Left lung (tissue), 10 donors: Measurements from ENCODE around the gene SLC27A5. TPM values are rescaled to one million over a fixed set of nuclear protein-coding genes. Genes with fewer than 3 reads are reported as not detected.
A peak's percentile ranks its signal among the peaks of the same experiment; 100 is the strongest.

Experiments used
- ATAC-seq: fragments of 200-7000 bp; cut with Tn5 transposase; one replicate; pipeline ENCODE4 v1.9.1; 2020; ENCODE audit warnings: moderate library complexity
- DNase-seq, 4 donors: peaks; one replicate each; pipeline ENCODE4 v3.0.0-alpha.2; 2013 to 2020
- H3K27ac ChIP-seq, 2 donors: fragments of 200-600 bp; sonication (generic) in 1 of 2; one replicate each; pipeline versions ENCODE4 v1.5.0 to v1.8.0; 2020 to 2021
- H3K27me3 ChIP-seq, 2 donors: fragments of 200-600 bp; sonication (generic) in 1 of 2; one replicate each; pipeline versions ENCODE4 v1.5.0 to v1.8.0; 2020 to 2021
- H3K36me3 ChIP-seq, 2 donors: fragments of 200-600 bp; sonication (generic) in 1 of 2; one replicate each; pipeline versions ENCODE4 v1.5.0 to v1.8.0; 2020 to 2021
- H3K4me1 ChIP-seq, 2 donors: fragments of 200-600 bp; one replicate each; pipeline ENCODE4 v1.8.0; 2021
- H3K4me3 ChIP-seq, 2 donors: fragments of 200-600 bp; sonication (generic) in 1 of 2; one replicate each; pipeline versions ENCODE4 v1.5.0 to v1.8.0; 2020 to 2021; ENCODE audit warnings: mild to moderate bottlenecking in 1 of 2
- H3K9me3 ChIP-seq, 2 donors: fragments of 200-600 bp; sonication (generic) in 1 of 2; one replicate each; pipeline versions ENCODE4 v1.5.0 to v1.8.0; 2020 to 2021
- intact Hi-C, 2 donors: fragments of 100-400 bp; cut with DNase I; formaldehyde crosslinking; loops; one replicate each; pipeline versions ENCODE4 v1.11.2 to v1.14.2; 2022
- polyA plus RNA-seq, 6 donors: library from polyadenylated mRNA; unstranded; fragments of 120-200 nt; gene quantifications; one replicate each; pipeline ENCODE4 v1.2.1, GENCODE V29; 2013; ENCODE audit not compliant: insufficient read length in 6 of 6
- total RNA-seq, 2 donors: library from RNA; stranded (reverse); fragmentation: NEBNext Ultra II Directional; extraction: Animal tissue kit (Norgen Biotek cat#: 25700); gene quantifications; one replicate each; pipeline ENCODE4 v1.2.1, GENCODE V29; 2021
- TF ChIP-seq, protein P1 (sequence below), 2 donors: fragments of 200-600 bp; sonication (generic) in 1 of 2; IDR thresholded peaks; one replicate each; pipeline versions ENCODE4 v1.5.0 to v1.8.0; 2021; ENCODE audit warnings: antibody characterized with exemption in 2 of 2
- donor health status: DM: no; HTN: yes; CAD: no.
- donor health status: DM: no; HTN: no; CAD: no.

SLC27A5 gene
- total and polyA plus RNA-seq, 8 donors: 6.2 to 11.8 (median 8.1) TPM

DNA sequence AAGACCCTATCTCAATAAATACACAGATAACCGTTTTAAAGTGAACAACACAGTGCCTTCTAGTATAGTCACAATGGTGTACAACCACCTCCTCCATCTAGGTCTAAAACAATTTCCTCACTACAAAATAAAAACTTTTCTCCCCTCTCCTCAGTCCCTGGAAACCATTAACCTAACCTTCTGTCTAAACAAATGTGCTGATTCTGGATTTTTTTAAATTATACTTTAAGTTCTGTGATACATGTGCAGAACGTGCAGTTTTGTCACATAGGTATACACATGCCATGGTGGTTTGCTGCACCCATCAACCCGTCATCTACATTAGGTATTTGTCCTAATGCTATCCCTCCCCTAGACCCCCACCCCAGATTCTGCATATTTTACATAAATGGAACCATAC lies 17.6 kb upstream of the SLC27A5 start:
- H3K27ac ChIP-seq: no peak overlapping the region
- no peaks in the 10 kb centered on the region for H3K4me1 ChIP-seq
- intact Hi-C loops: no loop called here
- H3K9me3 ChIP-seq: no peaks in the 10 kb centered on the region
- TF ChIP-seq, protein P1, sequence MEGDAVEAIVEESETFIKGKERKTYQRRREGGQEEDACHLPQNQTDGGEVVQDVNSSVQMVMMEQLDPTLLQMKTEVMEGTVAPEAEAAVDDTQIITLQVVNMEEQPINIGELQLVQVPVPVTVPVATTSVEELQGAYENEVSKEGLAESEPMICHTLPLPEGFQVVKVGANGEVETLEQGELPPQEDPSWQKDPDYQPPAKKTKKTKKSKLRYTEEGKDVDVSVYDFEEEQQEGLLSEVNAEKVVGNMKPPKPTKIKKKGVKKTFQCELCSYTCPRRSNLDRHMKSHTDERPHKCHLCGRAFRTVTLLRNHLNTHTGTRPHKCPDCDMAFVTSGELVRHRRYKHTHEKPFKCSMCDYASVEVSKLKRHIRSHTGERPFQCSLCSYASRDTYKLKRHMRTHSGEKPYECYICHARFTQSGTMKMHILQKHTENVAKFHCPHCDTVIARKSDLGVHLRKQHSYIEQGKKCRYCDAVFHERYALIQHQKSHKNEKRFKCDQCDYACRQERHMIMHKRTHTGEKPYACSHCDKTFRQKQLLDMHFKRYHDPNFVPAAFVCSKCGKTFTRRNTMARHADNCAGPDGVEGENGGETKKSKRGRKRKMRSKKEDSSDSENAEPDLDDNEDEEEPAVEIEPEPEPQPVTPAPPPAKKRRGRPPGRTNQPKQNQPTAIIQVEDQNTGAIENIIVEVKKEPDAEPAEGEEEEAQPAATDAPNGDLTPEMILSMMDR (IDR thresholded peaks at IDR 0.05): no peak
- peaks cover 0 to 10% of the 10 kb centered on the region in 2 donors for H3K27me3 ChIP-seq
- no peak overlapping the region for H3K4me3 ChIP-seq
- H3K36me3 ChIP-seq: no peaks in the 10 kb centered on the region
- ATAC-seq (no peak), DNase-seq (no peak)

DNA sequence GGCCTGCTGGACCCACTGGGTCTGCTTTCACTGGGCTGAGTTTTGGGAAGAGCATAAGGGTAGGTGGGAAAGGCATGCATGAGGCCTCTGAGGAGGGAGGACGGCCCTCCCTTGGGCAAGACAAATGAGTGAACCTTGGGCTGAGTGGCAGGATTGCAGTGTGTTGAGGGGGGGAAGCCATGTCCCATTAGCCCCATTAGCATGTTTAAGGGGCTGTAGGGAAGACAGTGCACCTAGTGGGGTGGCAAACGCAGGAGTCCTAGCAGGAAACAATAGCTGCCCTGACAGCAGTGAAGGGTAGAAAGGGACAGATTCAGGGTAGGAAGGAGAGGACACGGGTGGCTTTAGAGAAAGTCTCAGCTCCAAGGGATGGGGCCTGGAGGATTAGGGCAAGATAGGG lies 10.9 kb upstream of the SLC27A5 start:
- H3K27ac ChIP-seq: no peak overlapping the region
- intact Hi-C loops: no loop called here
- TF ChIP-seq, protein P1 (IDR thresholded peaks at IDR 0.05): no peak

DNA sequence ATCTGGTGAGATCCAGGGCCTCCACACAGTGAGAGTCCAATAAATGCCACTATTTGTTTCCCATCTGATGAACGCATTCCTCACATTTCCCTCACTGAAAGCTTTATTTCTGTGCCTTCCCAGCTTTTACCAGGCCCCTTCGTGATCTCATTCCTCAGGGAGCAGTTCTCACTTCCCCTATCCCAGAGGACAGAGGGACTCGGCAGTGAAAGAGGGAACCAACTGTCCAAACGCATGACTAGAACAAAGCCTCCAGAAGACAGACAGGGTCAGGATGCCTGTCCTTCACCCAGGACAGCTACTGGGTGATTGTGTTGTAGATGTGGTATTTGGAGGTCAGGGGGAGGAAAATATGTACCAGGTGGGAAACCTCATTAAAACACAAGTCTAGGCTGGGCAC lies 9.9 kb upstream of the SLC27A5 start:
- H3K4me3 ChIP-seq: no peak overlapping the region
- DNase-seq: no peak
- peaks cover 9 to 30% of the 10 kb centered on the region in 2 donors for H3K4me1 ChIP-seq
- intact Hi-C loops: no loop called here
- H3K27ac ChIP-seq: peak overlapping the region in 1 of 2 donors; percentile 39
- ATAC-seq: no peak
- no peaks in the 10 kb centered on the region for H3K9me3 ChIP-seq
- no peaks in the 10 kb centered on the region for H3K27me3 ChIP-seq
- TF ChIP-seq, protein P1 (IDR thresholded peaks at IDR 0.05): no peak
- H3K36me3 ChIP-seq: peaks cover 0 to 9% of the 10 kb centered on the region in 2 donors

More for the DNA sequence above, 10.9 kb upstream of the SLC27A5 start:
- ATAC-seq (no peak), DNase-seq (no peak)
- Histone ChIP-seq H3K27me3 (no peaks in the 10 kb centered on the region), H3K4me3 (no peak overlapping the region), H3K4me1 (peaks cover 9 to 20% of the 10 kb centered on the region in 2 donors), H3K36me3 (no peaks in the 10 kb centered on the region), H3K9me3 (no peaks in the 10 kb centered on the region)

DNA sequence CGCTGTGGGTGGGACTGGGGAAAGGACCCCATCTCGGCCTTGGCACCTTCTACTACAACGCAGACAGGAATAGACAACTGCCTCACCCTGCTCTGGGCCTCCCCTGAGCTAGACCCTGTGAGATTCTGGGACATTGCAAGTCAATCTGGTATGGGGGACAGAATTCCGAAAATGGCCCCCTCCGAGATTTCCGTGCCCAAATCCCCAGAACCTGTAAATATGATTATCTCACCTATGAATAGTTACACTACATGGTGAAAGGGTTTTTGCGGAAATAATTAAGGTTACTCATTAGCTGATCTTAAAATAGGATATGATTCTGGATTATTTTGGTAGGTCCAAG lies 8.4 kb upstream of the SLC27A5 start:
- Histone ChIP-seq H3K27me3 (no peaks in the 10 kb centered on the region), H3K4me1 (peaks cover 9 to 40% of the 10 kb centered on the region in 2 donors), H3K9me3 (no peaks in the 10 kb centered on the region), H3K4me3 (peak overlapping the region; percentile 77 to 78), H3K36me3 (peaks cover 0 to 24% of the 10 kb centered on the region in 2 donors), H3K27ac (peak overlapping the region; percentile 95 to 97)
- intact Hi-C loops: no loop called here
- TF ChIP-seq, protein P1 (IDR thresholded peaks at IDR 0.05): no peak
- DNase-seq (no peak), ATAC-seq (no peak)

DNA sequence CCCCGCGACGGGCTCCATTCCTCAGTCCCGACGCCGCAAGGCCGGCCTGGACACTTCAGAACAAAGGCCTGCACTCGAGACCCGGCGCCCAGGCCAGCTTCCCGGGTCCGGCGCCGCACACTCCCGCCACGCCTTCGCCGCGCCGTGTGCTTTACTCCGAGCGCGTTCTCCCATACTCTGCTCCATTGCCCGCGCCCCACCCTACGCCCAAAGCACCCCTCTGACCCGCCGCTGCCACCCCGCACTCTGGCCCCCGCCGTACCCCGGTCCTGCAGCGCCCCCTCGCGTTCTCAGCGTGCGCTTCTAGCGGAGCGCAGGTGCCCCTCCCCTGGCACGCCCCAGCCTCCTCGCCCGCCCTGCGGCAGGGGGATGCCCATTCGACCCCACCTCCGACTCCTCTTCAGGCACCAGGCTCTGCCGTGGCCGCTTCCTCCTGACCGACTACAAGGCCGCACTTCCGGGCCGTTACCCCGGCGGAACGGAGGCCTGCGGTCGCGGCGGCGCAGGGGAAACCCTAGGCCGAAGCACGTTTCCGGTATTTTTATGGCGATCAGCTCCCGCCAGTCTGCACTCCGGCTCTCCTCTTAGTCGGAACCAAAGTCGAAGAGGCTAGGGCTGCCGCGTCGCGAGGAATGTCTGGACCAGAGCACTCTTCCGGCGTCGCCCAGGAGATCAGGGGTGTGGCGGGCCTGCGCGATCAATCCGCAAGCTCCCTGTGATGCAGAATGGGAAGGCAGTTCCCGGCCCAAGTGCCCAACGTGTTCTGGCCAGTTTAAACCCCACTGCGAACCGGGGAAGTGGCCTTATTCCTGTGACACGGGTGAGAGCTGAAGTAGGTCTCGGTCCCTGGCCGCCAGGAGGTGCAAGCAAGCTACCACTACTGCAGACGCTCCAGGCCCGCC lies 7.8 kb upstream of the SLC27A5 start, which contains the start of gene ZBTB45:
ZBTB45 (minus strand) TSS at position 456 of the 902 bp plus-strand sequence. CDS start 2,137 bp downstream, outside the sequence.
- TF ChIP-seq, protein P1 (IDR thresholded peaks at IDR 0.05): peak; percentile 53 to 66
- Histone ChIP-seq H3K36me3 (peaks cover 0 to 25% of the 10 kb centered on the region in 2 donors), H3K4me3 (peak within 1 kb of the TSS; percentile 77 to 78), H3K27ac (peak within 1 kb of the TSS; percentile 95 to 97), H3K4me1 (peaks cover 9 to 46% of the 10 kb centered on the region in 2 donors), H3K9me3 (no peaks in the 10 kb centered on the region), H3K27me3 (no peaks in the 10 kb centered on the region)
- ATAC-seq (peak; percentile 86), DNase-seq (peak; percentile 91 to 96 (median 94))
- intact Hi-C loops: no loop called here
